Body of pancreas (tissue), 4 donors: ENCODE measurements around the gene CDHR1.

Experiments used
- CTCF ChIP-seq, 7 experiments: fragments of 450-650 bp in 4 of 7; fragments of 200-600 bp in 3 of 7; sonication (generic) in 3 of 7; IDR thresholded peaks; one replicate each; pipeline ENCODE4 v1.5.1; 2016 to 2019; ENCODE audit warnings: antibody characterized with exemption in 7 of 7
- POLR2A ChIP-seq, 3 donors: fragments of 450-650 bp; IDR thresholded peaks; one replicate each; pipeline ENCODE4 v1.6.1; 2016; ENCODE audit warnings: antibody characterized with exemption in 3 of 3, mild to moderate bottlenecking in 2 of 3

GRCh38 chr10:84200537-84201243 lies 6.4 kb downstream of the CDHR1 start:
- TF ChIP-seq CTCF (IDR thresholded peaks at IDR 0.05) (no peak), POLR2A (IDR thresholded peaks at IDR 0.05) (no peak)
